ENCODE results near the gene RPS19BP1. TPM values are rescaled to one million over a fixed set of nuclear protein-coding genes. Genes with fewer than 3 reads are reported as not detected.

The RPS19BP1 gene, protein sequence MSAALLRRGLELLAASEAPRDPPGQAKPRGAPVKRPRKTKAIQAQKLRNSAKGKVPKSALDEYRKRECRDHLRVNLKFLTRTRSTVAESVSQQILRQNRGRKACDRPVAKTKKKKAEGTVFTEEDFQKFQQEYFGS
- 10 to 100 TPM; 42.8 to 68.8 TPM for total RNA-seq

DNA sequence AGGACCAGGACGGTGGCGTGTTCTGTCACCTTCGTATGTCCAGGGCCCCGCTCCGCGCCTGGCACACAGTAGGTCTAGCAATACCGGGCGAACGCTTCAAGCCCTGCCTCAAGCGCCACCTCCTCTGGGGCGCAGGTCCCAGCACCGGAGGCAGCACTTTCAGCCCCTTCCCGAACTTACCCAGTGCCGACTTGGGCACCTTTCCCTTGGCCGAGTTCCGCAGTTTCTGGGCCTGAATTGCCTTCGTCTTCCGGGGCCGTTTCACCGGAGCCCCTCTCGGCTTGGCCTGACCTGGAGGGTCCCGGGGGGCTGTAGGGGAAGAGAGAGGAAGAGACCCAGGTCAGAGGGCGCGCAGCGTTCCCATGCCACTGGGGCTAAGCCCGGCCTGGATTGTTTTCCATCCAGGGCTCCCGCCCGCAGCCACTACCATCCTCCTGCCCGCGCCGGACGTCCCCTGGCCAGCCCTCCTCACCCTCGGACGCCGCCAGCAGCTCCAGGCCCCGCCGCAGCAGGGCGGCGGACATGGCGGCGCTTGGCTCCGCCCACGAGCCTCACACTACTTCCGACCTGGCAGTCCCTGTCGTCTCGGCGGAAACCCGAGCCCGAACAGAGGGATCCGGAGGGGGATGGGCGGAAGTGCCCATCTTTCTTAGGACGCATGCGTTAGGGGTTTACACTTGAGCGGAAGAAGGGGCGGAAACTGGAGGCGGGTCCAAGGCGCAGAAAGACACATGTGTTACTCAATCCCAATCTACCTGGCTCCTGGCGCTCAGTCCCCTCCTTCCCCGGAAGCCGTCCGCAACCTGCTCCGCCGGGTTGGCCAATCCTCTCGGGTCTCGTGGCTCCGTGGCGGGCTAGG lies at the start of gene RPS19BP1:
Gene RPS19BP1, minus strand, starts transcription at position 534 of the 859 bp plus-strand sequence. Its CDS starts 10 bp downstream, at position 524.
- H3K36me3 Mint-ChIP-seq (ENCODE audit: low read depth), result peaks cover 37% of the 10 kb centered on the region
- ChIA-PET POLR2A (interaction anchor here (0.6 to 2.1 kb wide), 6 partner anchors 10 to 362 kb away, joined by 4 to 11 read pairs (median 6); partner anchors contain the start of genes ATF4 and RPL3), CTCF (interaction anchor here (1.2 to 4.8 kb wide), 5 partner anchors 10 to 396 kb away, joined by 4 to 100 read pairs (median 6); partner anchors contain the start of gene MIEF1)
- DNase-seq (peak; percentile 100), ATAC-seq (peak; percentile 89)
- peaks cover 51% of the 10 kb centered on the region for H3K4me1 Mint-ChIP-seq
- H3K4me3 Mint-ChIP-seq, result peak within 1 kb of the TSS; percentile 98
- H3K27me3 Mint-ChIP-seq, result no peaks in the 10 kb centered on the region
- H3K9me3 Mint-ChIP-seq (ENCODE audit: low read depth), result no peaks in the 10 kb centered on the region
- H3K27ac Mint-ChIP-seq, result peak within 1 kb of the TSS; percentile 92
- intact Hi-C loops (cut with DNase I, micrococcal nuclease), result loop anchor here (1.0 to 10.0 kb wide), 14 partner anchors 12 to 815 kb away; partner anchors contain the start of genes ADSL (in 2 of the 2), ATF4 (in 2 of the 2), MIEF1 (in 2 of the 2) and CBX6 (in 1 of the 2)

DNA sequence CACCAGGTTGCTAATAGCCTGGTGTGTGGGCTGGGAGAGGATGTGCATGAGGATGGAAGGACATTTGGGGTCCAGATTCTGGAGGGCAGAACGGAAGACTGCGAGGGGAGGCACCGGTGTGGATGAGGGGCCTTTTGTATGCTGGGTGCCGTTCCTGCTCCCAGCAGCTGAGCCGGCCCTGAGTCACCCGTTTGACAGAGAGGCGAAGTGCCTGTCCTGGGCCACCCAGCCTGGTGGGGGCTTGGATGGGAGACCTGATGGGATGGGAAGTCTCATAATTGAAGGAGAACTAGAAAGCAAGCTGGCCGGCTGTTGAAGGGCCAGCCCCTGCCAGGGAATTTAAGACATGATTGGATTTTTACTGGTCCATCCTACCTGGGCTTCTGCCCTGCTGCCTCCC lies 48.8 kb upstream of the RPS19BP1 start:
- ChIA-PET CTCF (interaction anchor here (0.6 kb wide), 1 partner anchor 182 kb away, joined by 3 read pairs; no protein-coding TSS in a partner anchor), POLR2A (no interaction called here)
- H3K4me1 Mint-ChIP-seq, result no peaks in the 10 kb centered on the region
- no peaks in the 10 kb centered on the region for H3K36me3 Mint-ChIP-seq (ENCODE audit: low read depth)
- DNase-seq, result no peak
- H3K27ac Mint-ChIP-seq, result no peak overlapping the region
- H3K27me3 Mint-ChIP-seq, result peaks cover 2% of the 10 kb centered on the region
- no peaks in the 10 kb centered on the region for H3K9me3 Mint-ChIP-seq (ENCODE audit: low read depth)
- intact Hi-C loops (cut with DNase I, micrococcal nuclease), result no loop called here
- H3K4me3 Mint-ChIP-seq, result no peak overlapping the region
- ATAC-seq, result no peak

DNA sequence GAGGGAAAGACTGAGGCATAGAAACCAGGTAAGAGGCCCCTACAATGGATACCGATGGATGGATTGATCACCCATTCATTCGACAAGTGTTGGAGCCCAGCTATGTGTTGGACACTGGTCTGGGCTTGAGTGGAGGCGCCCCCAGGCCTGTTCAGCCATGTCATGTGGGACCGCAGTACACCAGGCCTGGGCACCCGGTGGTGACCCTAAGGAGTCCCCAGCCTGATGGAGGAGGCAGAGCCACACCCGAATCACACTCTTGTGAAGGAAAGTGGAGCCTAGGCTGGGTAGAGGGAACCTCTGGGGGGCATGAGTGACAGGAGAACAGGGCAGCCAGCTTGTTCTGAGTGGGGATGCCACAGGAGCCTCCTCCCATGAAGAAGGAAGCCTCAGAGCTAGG lies 48.2 kb upstream of the RPS19BP1 start:
- H3K27ac Mint-ChIP-seq, result no peak overlapping the region
- intact Hi-C loops (cut with DNase I, micrococcal nuclease), result no loop called here
- no peaks in the 10 kb centered on the region for H3K4me1 Mint-ChIP-seq
- ATAC-seq, result no peak
- H3K36me3 Mint-ChIP-seq (ENCODE audit: low read depth), result no peaks in the 10 kb centered on the region
- H3K9me3 Mint-ChIP-seq (ENCODE audit: low read depth), result no peaks in the 10 kb centered on the region
- POLR2A ChIA-PET, result no interaction called here
- peaks cover 2% of the 10 kb centered on the region for H3K27me3 Mint-ChIP-seq
- CTCF ChIA-PET, result interaction anchor here (0.6 kb wide), 1 partner anchor 182 kb away, joined by 3 read pairs; no protein-coding TSS in a partner anchor
- no peak for DNase-seq
- H3K4me3 Mint-ChIP-seq, result no peak overlapping the region

DNA sequence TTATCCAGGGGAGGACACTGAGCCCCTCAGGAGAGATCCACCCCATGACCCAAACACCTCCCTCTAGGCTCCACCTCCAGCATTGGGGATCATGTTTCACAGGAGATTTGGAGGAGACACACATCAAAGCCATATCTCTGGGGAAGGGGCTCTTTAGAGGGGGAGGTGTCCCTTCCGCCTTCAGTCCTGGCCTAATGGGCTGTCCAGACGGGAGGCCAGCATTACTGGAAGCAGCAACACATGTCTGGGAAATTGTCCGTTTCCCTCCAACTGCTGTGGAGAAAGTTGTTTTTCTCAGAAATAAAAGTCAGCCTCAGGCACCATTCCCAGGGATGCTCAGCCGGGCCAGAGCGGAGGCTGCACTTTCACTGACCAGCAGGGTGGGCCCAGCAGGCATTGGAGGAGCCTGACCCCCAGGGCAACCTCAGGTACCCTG lies 47.5 kb upstream of the RPS19BP1 start:
- peaks cover 2% of the 10 kb centered on the region for H3K27me3 Mint-ChIP-seq
- H3K9me3 Mint-ChIP-seq (ENCODE audit: low read depth), result no peaks in the 10 kb centered on the region
- DNase-seq (no peak), ATAC-seq (no peak)
- no peak overlapping the region for H3K4me3 Mint-ChIP-seq
- CTCF ChIA-PET, result no interaction called here
- no peaks in the 10 kb centered on the region for H3K36me3 Mint-ChIP-seq (ENCODE audit: low read depth)
- POLR2A ChIA-PET, result no interaction called here
- intact Hi-C loops (cut with DNase I, micrococcal nuclease), result no loop called here
- no peak overlapping the region for H3K27ac Mint-ChIP-seq
- H3K4me1 Mint-ChIP-seq, result no peaks in the 10 kb centered on the region

DNA sequence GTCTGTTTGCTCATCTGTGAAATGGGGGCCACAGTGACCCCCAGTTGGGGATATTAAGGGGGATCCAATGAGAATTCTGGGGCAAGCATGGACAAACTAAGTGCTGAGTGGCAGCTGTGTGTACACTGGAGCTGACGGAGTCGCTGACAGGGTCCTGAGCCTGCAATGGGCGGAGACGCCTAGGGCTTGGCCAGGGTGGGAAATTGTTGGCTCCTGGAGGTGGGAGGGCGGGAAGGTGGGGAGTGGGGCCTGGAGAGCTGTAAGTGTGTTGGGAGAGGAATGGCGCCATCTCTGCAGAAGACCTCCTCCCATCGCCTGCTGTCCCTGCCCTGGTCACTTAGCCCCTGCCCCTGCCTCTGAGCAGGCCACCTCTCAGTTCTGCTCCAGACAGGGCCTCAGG lies 45.4 kb upstream of the RPS19BP1 start:
- POLR2A ChIA-PET, result no interaction called here
- Mint-ChIP-seq H3K27ac (no peak overlapping the region), H3K27me3 (no peaks in the 10 kb centered on the region), H3K4me3 (no peak overlapping the region), H3K36me3 (ENCODE audit: low read depth) (no peaks in the 10 kb centered on the region), H3K9me3 (ENCODE audit: low read depth) (no peaks in the 10 kb centered on the region), H3K4me1 (no peaks in the 10 kb centered on the region)
- CTCF ChIA-PET, result no interaction called here
- ATAC-seq, result no peak
- no peak for DNase-seq
- intact Hi-C loops (cut with DNase I, micrococcal nuclease), result no loop called here

DNA sequence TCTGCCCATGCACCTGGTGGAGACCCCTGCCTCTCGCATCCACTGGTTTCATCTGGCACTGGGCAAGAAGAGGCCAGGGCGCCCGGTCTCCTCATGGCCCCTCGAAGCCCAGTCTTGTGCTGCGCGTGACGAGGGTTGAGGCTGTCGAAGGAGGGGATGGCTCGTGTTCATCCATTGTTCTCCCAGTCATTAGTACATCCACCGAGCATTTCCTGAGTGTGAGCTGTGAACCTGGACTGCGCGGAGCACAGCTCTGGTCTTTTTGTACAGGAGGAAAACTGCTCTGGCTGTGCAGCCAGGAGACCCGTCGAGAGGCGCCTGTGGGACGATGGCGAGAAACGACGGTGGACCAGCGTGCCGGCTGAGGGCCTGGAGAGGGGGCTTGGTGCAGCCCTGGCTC lies 44.8 kb upstream of the RPS19BP1 start:
- Mint-ChIP-seq H3K4me1 (no peaks in the 10 kb centered on the region), H3K4me3 (no peak overlapping the region), H3K27ac (no peak overlapping the region), H3K27me3 (no peaks in the 10 kb centered on the region), H3K9me3 (ENCODE audit: low read depth) (no peaks in the 10 kb centered on the region), H3K36me3 (ENCODE audit: low read depth) (no peaks in the 10 kb centered on the region)
- no peak for DNase-seq
- ATAC-seq, result no peak
- ChIA-PET POLR2A (no interaction called here), CTCF (interaction anchor here (0.7 kb wide), 1 partner anchor 232 kb away, joined by 3 read pairs; no protein-coding TSS in a partner anchor)
- intact Hi-C loops (cut with DNase I, micrococcal nuclease), result no loop called here

DNA sequence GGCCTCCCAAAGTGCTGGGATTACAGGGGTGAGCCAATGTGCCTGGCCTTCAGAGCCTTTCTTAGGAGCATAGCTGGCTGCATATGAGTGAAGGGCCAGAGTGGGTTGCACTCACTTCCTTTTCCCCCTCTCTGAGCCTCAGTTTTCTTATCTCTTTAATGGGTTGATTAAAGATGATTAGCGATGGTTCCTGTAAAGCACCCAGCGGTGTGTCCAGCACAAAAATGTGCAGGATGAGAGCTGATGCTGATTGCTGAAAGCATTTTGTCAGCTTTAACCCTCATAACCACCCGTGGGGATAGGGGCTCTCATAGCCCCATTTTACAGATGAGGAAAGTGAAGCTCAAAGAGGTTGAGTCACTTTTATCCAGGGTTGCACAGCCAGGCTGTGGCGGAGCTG lies 43.5 kb upstream of the RPS19BP1 start:
- Mint-ChIP-seq H3K27ac (no peak overlapping the region), H3K9me3 (ENCODE audit: low read depth) (no peaks in the 10 kb centered on the region), H3K27me3 (no peaks in the 10 kb centered on the region), H3K4me1 (no peaks in the 10 kb centered on the region), H3K4me3 (no peak overlapping the region), H3K36me3 (ENCODE audit: low read depth) (no peaks in the 10 kb centered on the region)
- ATAC-seq (no peak), DNase-seq (no peak)
- ChIA-PET CTCF (interaction anchor here (0.7 to 0.9 kb wide), 2 partner anchors 47 to 350 kb away, joined by 3 read pairs; no protein-coding TSS in a partner anchor), POLR2A (interaction anchor here (0.7 kb wide), 1 partner anchor 28 kb away, joined by 4 read pairs; no protein-coding TSS in a partner anchor)
- intact Hi-C loops (cut with DNase I, micrococcal nuclease), result no loop called here

DNA sequence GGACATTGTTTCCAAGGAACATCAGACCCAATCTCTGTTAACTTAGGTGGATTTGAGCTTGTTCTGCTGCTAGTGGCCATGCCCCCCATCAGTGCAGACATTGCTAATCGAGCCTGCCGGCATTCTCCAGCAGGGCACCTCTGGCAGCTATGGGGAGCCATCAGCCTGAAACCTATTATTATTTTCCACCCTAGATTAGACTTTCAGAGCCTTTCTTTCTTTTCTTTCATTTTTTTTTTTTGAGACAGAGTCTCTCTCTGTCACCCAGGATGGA lies 42.9 kb upstream of the RPS19BP1 start:
- H3K9me3 Mint-ChIP-seq (ENCODE audit: low read depth), result no peaks in the 10 kb centered on the region
- H3K4me1 Mint-ChIP-seq, result no peaks in the 10 kb centered on the region
- no peak for DNase-seq
- ChIA-PET CTCF (interaction anchor here (0.9 kb wide), 1 partner anchor 351 kb away, joined by 3 read pairs; no protein-coding TSS in a partner anchor), POLR2A (no interaction called here)
- H3K27me3 Mint-ChIP-seq, result no peaks in the 10 kb centered on the region
- H3K27ac Mint-ChIP-seq, result no peak overlapping the region
- no peak overlapping the region for H3K4me3 Mint-ChIP-seq
- no peaks in the 10 kb centered on the region for H3K36me3 Mint-ChIP-seq (ENCODE audit: low read depth)
- ATAC-seq, result no peak
- intact Hi-C loops (cut with DNase I, micrococcal nuclease), result no loop called here

DNA sequence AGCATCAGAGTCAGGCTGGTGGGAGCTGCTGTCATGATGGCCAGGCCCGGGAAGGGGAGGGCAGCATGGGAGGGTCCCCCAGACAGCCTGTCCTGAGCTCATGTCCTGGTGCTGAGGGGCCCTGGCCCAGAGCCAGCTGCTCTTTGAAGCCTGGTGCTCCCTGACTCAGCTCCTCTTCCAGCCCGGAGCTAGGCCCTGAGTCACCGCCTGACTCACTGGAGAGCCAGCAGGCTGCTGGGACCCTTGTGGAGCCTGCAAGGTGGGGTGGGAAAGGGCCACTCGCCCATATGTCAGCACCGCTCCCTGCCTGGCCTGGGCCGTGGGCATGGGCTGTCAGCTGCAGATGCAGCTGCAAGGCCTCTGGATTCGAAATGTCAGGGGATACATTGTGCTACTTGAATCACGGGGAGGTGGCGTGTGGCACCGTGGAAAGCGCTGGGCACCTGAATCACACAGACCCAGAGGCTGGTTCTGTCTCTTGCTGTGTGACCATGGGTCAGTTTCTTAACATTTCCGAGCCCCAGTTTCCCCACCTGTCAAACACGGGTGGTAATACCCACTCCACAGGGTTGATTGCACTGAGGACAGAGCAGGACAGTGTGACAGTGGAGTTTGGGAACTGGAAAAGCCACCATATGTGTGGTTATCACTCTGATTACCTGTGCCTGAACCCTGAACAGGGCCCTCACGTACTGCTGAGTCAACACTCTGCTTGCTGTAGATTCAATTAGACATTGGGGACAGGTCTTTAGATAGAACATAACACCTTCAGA lies 42.4 kb upstream of the RPS19BP1 start:
- no peak for DNase-seq
- no peaks in the 10 kb centered on the region for H3K36me3 Mint-ChIP-seq (ENCODE audit: low read depth)
- H3K4me1 Mint-ChIP-seq, result no peaks in the 10 kb centered on the region
- H3K27ac Mint-ChIP-seq, result no peak overlapping the region
- no peaks in the 10 kb centered on the region for H3K9me3 Mint-ChIP-seq (ENCODE audit: low read depth)
- H3K4me3 Mint-ChIP-seq, result no peak overlapping the region
- no peaks in the 10 kb centered on the region for H3K27me3 Mint-ChIP-seq
- ChIA-PET POLR2A (no interaction called here), CTCF (no interaction called here)
- intact Hi-C loops (cut with DNase I, micrococcal nuclease), result no loop called here
- ATAC-seq, result no peak

DNA sequence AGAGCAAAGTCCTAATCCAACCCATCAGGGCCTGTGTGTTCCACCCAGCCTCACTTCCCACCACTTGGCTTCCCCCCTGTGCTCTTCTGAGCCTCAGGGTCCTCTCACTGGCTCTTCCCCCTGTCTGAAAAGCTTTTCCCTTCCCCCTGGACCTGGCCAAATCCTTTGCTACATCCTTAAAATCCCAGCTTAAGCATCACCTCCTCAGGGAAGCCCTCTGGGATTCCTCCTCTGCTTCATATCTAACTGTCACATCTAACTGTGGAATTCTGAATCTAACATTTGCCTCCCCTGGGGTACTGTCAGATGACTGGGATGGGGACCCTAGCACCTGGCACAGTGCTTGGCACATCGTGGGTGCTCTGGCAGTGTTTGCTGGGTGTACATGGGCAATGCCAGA lies 39.0 kb upstream of the RPS19BP1 start:
- H3K4me3 Mint-ChIP-seq, result no peak overlapping the region
- no peaks in the 10 kb centered on the region for H3K9me3 Mint-ChIP-seq (ENCODE audit: low read depth)
- POLR2A ChIA-PET, result no interaction called here
- H3K27ac Mint-ChIP-seq, result no peak overlapping the region
- peaks cover 15% of the 10 kb centered on the region for H3K4me1 Mint-ChIP-seq
- H3K27me3 Mint-ChIP-seq, result no peaks in the 10 kb centered on the region
- no peak for DNase-seq
- CTCF ChIA-PET, result no interaction called here
- intact Hi-C loops (cut with DNase I, micrococcal nuclease), result no loop called here
- ATAC-seq, result no peak
- no peaks in the 10 kb centered on the region for H3K36me3 Mint-ChIP-seq (ENCODE audit: low read depth)

DNA sequence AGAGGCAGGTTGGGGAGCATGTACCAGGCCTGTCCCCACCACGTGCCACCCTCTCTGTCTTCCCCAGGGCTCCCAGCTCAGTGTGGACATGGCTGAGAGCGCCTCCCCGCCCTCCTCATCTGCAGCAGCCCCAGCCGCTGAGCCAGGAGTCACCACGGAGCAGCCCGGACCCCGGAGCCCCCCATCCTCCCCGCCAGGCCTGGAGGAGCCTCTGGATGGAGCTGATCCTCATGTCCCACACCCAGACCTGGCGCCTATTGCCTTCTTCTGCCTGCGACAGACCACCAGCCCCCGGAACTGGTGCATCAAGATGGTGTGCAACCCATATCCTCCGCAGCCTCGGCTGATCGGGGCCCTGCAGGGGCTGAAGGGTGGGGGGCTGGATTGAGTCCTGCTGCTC lies 38.1 kb upstream of the RPS19BP1 start, which contains the start of gene CACNA1I:
Gene CACNA1I, plus strand, starts transcription at position 89 of the 400 bp plus-strand sequence. Its CDS starts 0 bp downstream, at position 89.
- intact Hi-C loops (cut with DNase I, micrococcal nuclease), result no loop called here
- Mint-ChIP-seq H3K4me3 (no peak within 1 kb of the TSS), H3K4me1 (peaks cover 15% of the 10 kb centered on the region), H3K36me3 (ENCODE audit: low read depth) (no peaks in the 10 kb centered on the region), H3K27ac (no peak within 1 kb of the TSS), H3K9me3 (ENCODE audit: low read depth) (peaks cover 2% of the 10 kb centered on the region), H3K27me3 (no peaks in the 10 kb centered on the region)
- ChIA-PET CTCF (no interaction called here), POLR2A (no interaction called here)
- DNase-seq (no peak), ATAC-seq (no peak)
